GM21423 (cell line): ENCODE measurements around the gene GPR119.
"Not testable (repeated sequence)": the region's sequence is repeated elsewhere in the genome, so short reads cannot be mapped to it uniquely, and the experiment has no call there.

Source experiments
- ATAC-seq: cut with Tn5 transposase; IDR thresholded peaks from one replicate; pipeline ENCODE4 v1.9.1; 2021; ENCODE audit warnings: mild to moderate bottlenecking, moderate library complexity; ENCODE audit not compliant: unreplicated experiment

GPR119 gene

GRCh38 chrX:130385520-130385919 lies at the start of gene GPR119:
Gene GPR119 (minus strand): TSS chrX:130385674. CDS start chrX:130385447, 227 bp downstream.
- no peak for ATAC-seq

GRCh38 chrX:130429236-130429635 lies 43.8 kb upstream of the GPR119 start:
- not testable (repeated sequence) for ATAC-seq

DNA sequence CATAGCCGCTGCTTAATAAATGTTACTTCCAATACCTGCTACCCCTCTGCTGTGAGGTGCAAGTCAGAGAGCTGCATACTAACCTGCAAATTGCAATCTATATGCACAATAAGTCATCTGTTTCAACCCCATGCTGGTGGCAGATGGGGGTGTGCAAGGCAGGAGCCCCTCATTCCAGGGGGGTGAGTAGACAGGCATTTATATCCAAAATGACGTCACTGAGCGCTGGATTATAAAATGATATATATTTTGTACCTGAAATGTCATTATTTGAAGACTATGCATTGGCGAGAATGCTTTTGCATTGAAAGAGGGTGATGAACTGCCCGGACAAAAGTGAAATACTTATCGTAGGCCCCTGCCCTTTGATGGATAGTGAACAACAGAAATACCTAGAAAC lies 41.1 kb upstream of the GPR119 start:
- ATAC-seq: no peak

- peak; percentile 47 for ATAC-seq
Measured at GRCh38 chrX:130419263-130419662, 33.8 kb upstream of the GPR119 start.

DNA sequence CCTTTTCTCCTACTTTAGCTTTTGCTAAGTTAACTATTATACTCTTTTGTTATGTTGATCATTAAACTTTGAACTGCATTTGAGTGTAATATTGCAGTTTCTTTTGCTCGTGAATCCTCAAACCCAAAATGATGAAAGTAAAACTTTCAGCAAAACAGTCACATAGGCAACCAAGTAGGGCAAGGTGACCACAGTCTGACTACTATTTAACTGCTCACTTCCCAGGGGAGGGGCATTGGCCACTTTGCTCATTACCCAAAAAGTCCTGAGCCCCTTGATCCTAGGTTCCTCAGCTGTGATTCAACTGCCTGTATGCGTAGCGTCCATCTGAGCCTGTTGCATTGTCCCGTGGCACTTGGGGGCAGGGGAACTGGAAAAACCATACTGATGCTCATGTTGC lies 33.3 kb upstream of the GPR119 start:
- peak; percentile 60 for ATAC-seq

DNA sequence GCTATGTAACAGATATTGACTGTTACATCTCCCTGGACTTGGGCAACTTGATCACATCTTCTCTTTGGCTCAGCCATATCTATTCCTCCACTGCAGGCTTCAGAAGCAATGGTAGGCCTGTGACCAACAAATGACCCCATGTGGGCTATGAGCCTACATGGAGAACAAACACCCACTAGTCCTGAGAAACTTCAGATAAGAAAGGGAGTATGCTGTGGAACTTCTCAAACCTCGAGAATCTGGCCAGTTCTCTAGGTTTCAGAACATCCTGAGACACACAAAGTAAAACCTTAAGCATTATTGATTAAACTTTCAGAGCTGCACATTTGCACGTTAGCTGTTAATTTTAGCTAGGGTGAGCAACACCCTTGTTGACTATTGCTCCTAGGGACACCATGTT lies 32.6 kb upstream of the GPR119 start:
- peak; percentile 34 for ATAC-seq

DNA sequence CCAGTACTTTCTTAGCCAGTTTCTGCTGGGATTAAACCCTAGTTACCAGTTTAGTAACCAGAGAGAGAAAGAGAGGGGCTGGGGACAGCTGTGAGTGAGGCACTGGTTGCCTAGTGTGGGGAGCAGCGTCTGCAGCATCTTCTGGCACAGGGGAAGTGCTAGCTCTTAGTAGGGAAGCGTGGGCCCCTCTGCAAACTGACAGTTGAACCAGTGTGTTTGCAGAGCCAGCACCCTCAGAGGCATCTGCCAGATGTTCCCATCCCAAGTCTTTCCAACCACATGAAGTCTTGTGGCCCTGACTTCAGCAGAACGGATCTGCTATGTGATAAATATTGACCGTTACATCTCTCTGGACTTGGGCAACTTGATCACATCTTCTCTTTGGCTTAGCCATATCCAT lies 31.3 kb upstream of the GPR119 start:
- no peak for ATAC-seq

DNA sequence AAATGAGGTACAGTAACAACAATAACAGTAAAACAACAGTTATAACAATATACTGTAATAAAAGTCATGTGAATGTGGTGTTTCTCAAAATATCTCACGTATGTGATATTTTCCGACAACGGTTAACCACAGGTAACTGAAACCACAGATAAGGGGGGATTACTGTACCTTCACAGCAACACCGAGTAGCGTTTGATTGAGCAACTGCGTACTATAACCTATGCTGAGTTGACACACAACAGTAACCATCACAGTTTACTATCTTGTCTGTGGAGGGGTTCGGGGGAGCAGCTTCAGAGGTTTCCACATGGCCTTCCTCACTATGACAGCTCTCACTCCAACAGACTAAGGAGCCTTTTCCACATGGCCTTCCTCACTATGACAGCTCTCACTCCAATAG lies 29.7 kb upstream of the GPR119 start:
- ATAC-seq: no peak

GRCh38 chrX:130414800-130415199 lies 29.3 kb upstream of the GPR119 start:
- no peak for ATAC-seq

DNA sequence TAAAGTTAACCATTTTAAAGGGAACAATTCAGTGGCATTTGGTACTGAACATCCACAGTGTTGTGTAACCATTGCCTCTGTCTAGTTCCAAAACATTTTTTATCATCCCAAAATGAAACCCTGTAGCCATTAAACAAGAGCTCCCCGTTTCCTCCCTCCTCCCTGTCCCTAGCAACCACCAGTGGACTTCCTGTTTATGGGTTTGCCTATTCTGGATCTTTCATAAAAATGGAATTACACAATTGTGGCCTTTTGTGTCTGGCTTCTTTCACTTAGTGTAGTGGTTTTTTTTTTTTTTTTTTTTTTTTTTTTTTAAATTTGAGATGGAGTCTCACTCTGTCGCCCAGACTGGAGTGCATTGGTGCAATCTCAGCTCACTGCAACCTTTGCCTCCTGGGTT lies 27.9 kb upstream of the GPR119 start:
- no peak for ATAC-seq

GRCh38 chrX:130402208-130402684 lies 16.8 kb upstream of the GPR119 start:
- ATAC-seq: no peak

- peak; percentile 96 for ATAC-seq
Measured at GRCh38 chrX:130401415-130402207, 16.1 kb upstream of the GPR119 start, which contains the start of gene RBMX2. Gene RBMX2 (plus strand): TSS chrX:130401987. CDS start chrX:130402033, 46 bp downstream.

- no peak for ATAC-seq
Measured at GRCh38 chrX:130395341-130395740, 9.9 kb upstream of the GPR119 start.

DNA sequence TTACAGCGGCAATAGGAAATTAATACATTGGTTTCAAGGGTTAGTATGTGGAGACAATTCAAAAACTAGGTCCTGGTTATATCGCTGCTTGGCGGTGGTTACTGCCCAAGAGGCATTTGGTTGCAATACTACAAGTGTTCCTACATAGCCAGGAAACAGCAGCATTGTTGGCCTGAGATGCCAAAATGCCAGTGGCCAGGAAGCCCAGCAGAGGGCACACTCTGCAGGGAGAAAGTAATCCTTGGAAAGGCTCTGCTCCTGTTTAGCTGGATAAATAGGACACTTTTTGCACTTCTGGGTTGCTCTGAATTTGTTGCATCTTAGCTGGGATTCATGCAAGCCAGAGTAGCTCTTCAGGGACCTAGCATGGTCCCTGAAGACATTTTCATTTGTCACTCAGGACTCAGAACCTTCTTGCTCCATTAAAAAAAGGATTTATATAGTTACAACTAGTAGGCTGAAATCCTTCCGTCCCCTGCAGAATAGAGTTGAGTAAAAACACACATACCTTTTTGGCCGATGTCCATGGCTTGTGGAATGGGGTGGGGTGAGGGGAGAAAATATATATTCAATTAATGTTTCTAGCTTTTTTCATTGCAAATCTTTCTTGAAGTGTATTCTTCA lies 8.1 kb upstream of the GPR119 start:
- ATAC-seq: no peak

GRCh38 chrX:130386408-130386808 lies 934 bp upstream of the GPR119 start:
- ATAC-seq: no peak

- ATAC-seq: no peak
Measured at GRCh38 chrX:130378024-130378669, 7.3 kb downstream of the GPR119 start.

- ATAC-seq: no peak
Measured at GRCh38 chrX:130376077-130376476, 9.4 kb downstream of the GPR119 start.

- ATAC-seq: not testable (repeated sequence)
Measured at GRCh38 chrX:130352050-130352449, 33.4 kb downstream of the GPR119 start.

- no peak for ATAC-seq
Measured at GRCh38 chrX:130351567-130351966, 33.9 kb downstream of the GPR119 start.

DNA sequence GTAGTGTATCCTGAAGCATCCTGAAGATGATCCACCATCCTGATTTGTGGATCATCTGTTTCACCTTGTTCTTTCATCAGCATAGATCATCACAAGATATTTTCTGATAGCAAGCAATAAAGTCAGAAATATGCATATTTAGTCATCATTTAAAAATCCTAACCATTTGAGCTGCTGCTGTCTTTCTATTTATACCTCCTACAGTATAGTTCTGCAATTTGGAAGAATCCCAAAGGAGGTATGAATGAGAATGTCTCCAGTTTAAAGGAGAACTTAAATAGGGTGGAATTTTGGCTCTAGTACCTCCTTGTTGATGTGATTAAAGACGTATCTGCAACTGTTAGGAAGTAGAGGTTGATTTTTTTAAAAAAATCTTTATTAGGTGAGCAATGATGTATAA lies 38.2 kb downstream of the GPR119 start:
- ATAC-seq: no peak

DNA sequence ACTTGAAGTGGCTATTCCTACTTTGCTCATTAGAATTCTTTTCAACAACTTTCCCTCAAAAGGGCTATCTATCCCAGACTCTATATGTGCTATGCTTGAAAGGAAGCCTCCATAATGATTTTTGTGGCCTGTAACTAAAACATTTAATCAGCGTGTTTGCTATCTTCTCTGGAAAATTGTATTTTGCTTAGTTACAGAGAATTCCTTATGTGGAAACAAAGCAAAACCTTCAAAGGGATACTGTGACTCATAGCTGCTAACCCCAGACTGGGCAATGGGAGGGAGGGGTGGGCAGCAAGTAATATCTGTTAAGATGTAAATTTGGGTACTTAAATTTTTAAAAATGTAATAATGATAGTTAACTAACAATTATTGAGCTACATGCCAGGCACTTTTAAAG lies 42.1 kb downstream of the GPR119 start:
- ATAC-seq: no peak

DNA sequence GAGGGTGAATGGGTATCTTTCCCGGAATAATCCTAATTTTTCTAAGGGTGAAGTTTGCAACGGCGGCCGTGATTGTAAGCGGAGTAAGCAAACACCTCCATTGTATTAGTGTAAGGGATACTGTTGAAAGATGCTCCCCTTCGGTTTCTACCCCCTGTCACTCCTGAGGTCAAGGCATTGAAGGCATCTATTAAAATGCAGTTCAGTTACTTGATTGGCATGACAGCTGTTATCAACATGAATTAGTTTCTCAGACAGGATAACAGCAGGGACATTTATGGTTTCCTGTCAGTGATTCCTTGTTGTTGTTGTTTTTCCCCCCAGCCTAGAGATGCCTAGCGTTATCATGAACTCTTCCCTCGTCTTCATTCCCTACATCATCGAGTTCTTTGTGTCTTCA lies 45.2 kb downstream of the GPR119 start:
- ATAC-seq: no peak
